ENCODE data around the gene SNX20.

The SNX20 gene

GRCh38 chr16:50642349-50642748, 38.8 kb downstream of the SNX20 start:
- DNase-seq (ENCODE audit: extremely low read depth, insufficient read length), result no peak
- no peak for TF ChIP-seq CTCF (IDR thresholded peaks at IDR 0.05; ENCODE audit: insufficient read depth, low read length, poor library complexity, severe bottlenecking)
- H3K4me3 ChIP-seq (replicated peaks; ENCODE audit: low read depth, low read length), result no peak overlapping the region
- no peaks in the 10 kb centered on the region for H3K36me3 ChIP-seq (ENCODE audit: control insufficient read depth, insufficient read depth, low read length)
- H3K27me3 ChIP-seq (replicated peaks; ENCODE audit: control insufficient read depth, insufficient read depth, low read length), result no peaks in the 10 kb centered on the region; the same call in none of the 2 replicates

- Histone ChIP-seq H3K36me3 (ENCODE audit: control insufficient read depth, insufficient read depth, low read length) (no peaks in the 10 kb centered on the region), H3K27me3 (replicated peaks; ENCODE audit: control insufficient read depth, insufficient read depth, low read length) (no peaks in the 10 kb centered on the region; the same call in none of the 2 replicates), H3K4me3 (replicated peaks; ENCODE audit: low read depth, low read length) (no peak overlapping the region)
- TF ChIP-seq CTCF (IDR thresholded peaks at IDR 0.05; ENCODE audit: insufficient read depth, low read length, poor library complexity, severe bottlenecking), result no peak
- no peak for DNase-seq (ENCODE audit: extremely low read depth, insufficient read length)
Observed at GRCh38 chr16:50641818-50642187, 39.3 kb downstream of the SNX20 start.

DNA sequence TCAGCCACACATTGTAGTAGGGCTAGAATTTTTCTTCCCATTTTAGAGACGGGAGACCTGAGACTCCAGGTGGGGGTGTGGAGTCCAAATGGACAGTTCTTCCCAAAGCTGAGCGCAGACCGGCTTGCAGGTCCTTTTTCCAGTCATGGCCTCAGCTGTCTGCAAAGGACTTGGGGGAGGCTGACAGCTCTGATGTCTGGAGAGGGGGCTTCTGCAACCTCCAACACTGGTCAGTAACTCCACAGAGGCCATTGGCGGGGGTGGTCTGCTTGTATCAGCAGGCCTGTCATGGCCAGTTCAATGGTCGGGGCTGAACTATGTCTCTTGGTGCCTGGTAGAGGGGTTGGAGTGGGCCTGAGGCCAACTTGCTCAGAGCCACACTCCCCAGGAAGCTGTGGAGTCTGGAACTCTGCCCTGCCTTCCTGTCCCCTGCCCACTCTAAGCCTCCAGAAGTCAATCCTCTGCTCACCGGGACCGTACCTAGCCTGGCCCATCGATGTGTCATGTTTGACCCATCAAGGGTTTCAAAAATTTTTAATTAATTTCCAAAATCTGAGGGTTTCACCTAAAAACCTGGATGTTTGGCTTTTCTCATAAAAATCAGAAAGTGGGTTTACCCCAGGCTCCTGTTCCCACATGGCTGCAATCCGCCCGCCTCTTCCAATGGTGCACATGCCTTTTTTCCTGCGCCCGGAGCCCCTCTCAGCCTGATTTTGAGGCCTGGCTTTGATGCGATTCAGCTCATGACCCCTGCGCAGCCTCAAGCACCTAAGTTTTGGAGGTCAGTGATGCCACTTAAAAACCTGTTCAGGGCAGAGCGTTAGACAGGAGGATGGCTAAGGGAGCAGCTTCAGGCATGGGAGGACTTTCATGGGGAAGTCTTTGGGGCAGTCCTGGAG, 39.9 kb downstream of the SNX20 start:
- H3K36me3 ChIP-seq (ENCODE audit: control insufficient read depth, insufficient read depth, low read length), result no peaks in the 10 kb centered on the region
- DNase-seq (ENCODE audit: extremely low read depth, insufficient read length), result no peak
- TF ChIP-seq CTCF (IDR thresholded peaks at IDR 0.05; ENCODE audit: insufficient read depth, low read length, poor library complexity, severe bottlenecking), result no peak
- no peak overlapping the region for H3K4me3 ChIP-seq (replicated peaks; ENCODE audit: low read depth, low read length)
- no peaks in the 10 kb centered on the region; the same call in none of the 2 replicates for H3K27me3 ChIP-seq (replicated peaks; ENCODE audit: control insufficient read depth, insufficient read depth, low read length)

DNA sequence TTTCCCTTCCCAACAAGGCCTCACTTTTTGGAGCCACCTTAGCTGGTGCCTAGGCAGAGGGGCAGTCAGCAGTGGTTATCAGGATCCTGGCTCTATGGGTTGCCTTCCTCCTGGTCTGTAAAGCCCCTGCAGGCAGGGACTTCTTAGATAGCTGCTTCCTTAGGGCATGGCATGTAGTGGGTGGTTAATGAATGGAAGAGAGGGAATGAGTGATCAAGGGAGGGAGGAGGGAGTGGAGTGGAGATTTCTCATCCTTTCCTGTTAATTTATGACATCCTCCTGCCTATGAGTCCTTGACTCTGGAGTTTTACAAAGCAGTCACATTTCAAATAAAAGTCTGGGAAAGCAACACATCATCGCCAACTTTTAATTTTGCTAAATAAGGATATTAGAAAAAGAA, 40.7 kb downstream of the SNX20 start:
- H3K27me3 ChIP-seq (replicated peaks; ENCODE audit: control insufficient read depth, insufficient read depth, low read length), result no peaks in the 10 kb centered on the region; the same call in none of the 2 replicates
- H3K4me3 ChIP-seq (replicated peaks; ENCODE audit: low read depth, low read length), result no peak overlapping the region
- no peaks in the 10 kb centered on the region for H3K36me3 ChIP-seq (ENCODE audit: control insufficient read depth, insufficient read depth, low read length)
- DNase-seq (ENCODE audit: extremely low read depth, insufficient read length), result no peak
- no peak for TF ChIP-seq CTCF (IDR thresholded peaks at IDR 0.05; ENCODE audit: insufficient read depth, low read length, poor library complexity, severe bottlenecking)

DNA sequence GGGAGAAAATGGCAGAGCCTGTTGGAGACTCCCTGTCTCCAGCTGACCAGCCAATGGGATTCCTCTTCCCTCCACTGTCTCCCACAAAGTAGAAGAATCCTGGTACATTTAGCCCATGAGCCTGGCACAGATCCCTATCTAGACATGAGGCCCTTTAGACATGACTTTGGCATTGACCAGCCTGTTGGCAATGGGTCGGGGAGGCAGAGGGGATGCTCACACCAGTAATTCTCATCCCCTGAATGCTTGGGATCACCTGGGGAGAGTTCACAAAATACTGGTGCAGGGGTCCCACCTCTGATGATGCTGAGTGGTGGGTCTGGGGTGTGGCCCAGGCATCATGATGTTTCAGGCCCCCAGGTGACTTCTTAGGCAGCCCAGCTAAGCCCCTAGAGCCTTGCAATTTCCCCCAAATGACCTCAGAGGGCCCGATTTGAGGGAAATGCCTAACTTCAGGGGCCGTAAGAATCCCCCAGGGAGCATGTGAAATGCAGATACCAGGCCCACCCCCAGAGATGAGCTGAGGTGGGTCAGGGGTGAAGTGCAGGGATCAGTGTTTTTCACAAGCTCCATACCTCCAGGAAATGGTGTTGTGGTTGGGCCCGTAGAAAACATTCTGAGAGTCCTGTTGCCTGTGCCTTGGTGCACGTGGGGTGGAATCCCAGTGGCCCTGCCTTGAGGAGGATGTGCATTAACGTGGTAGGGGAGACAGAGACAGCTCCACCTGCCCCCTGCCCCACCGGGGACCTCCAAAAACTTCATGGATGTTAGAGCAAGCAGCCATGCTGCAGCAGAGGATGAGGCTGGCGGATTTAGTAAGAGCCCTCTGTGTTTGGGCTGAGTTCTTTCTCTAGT, 42.1 kb downstream of the SNX20 start:
- TF ChIP-seq CTCF (IDR thresholded peaks at IDR 0.05; ENCODE audit: insufficient read depth, low read length, poor library complexity, severe bottlenecking), result no peak
- H3K36me3 ChIP-seq (ENCODE audit: control insufficient read depth, insufficient read depth, low read length), result no peaks in the 10 kb centered on the region
- no peak for DNase-seq (ENCODE audit: extremely low read depth, insufficient read length)
- no peaks in the 10 kb centered on the region; the same call in none of the 2 replicates for H3K27me3 ChIP-seq (replicated peaks; ENCODE audit: control insufficient read depth, insufficient read depth, low read length)
- H3K4me3 ChIP-seq (replicated peaks; ENCODE audit: low read depth, low read length), result no peak overlapping the region

All from GM06990 (cell line).